ENCODE data around the gene SYDE1.

- no peak for TF ChIP-seq CTCF (conservative IDR thresholded peaks at IDR 0.05; ENCODE audit: low read length)
- no peak for TF ChIP-seq EZH2phosphoT487 (IDR thresholded peaks at IDR 0.05; ENCODE audit: borderline replicate concordance)
Observed at GRCh38 chr19:15122331-15123030, 15.3 kb downstream of the SYDE1 start.

Data from Loucy (cell line).